ENCODE data around the gene ARHGEF6. TPM values are rescaled to one million over a fixed set of nuclear protein-coding genes. Genes with fewer than 3 reads are reported as not detected.

Gene ARHGEF6
- total RNA-seq, 1 donor from 2014 or later, result 0.98 TPM

DNA sequence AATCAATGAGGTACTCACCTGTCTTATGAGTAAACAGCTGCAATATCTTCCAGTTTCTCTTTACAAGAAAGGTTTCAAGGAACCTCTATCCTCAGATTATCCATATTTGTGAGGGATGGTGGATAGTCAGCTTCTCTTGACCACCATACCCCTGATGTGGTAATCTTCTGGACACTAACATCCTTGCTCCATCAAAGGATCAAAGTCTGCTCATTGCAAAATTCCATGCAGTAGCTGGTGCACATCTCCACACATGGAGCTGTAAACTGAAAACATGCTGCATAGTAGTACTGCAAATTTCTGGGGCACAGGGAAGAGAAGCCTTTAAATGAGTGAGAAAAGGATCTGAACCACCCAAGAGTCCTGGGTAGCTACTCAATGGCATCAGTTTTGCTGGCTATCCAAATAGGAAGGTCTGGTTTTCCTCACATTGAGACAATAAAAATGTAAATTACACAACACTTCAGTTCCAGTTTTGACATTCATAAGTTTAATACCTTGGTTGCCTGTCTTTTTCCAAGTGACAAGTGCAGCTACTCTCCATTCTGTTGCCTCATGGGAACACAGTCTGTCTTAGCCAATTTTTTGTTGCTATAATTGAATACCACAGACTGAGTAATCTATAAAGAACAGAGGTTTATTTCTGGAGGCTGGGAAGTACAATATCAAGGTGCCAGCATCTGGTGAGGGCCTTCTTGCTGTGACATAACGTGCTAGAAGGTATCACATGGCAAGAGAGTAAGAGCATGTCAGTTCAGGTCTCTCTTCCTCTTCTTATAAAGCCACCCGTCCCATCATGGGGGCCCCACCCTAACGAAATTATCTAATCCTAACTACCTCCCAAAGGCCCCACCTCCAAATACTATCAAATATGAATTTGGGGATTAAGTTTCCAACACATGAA is 34.4 kb upstream of the ARHGEF6 start:
- Mint-ChIP-seq H3K27me3 (ENCODE audit: low read depth) (no peaks in the 10 kb centered on the region), H3K4me1 (no peaks in the 10 kb centered on the region), H3K9me3 (peaks cover 17% of the 10 kb centered on the region), H3K27ac (no peak overlapping the region), H3K4me3 (no peak overlapping the region), H3K36me3 (peaks cover 21% of the 10 kb centered on the region)
- no peak for DNase-seq (ENCODE audit: low spot score in 2 of 2, unreplicated experiment in 2 of 2)
- TF ChIP-seq CTCF (IDR thresholded peaks at IDR 0.05; ENCODE audit: unreplicated experiment), result no peak

- no peaks in the 10 kb centered on the region for H3K27me3 Mint-ChIP-seq (ENCODE audit: low read depth)
- peaks cover 9% of the 10 kb centered on the region for H3K36me3 Mint-ChIP-seq
- H3K9me3 Mint-ChIP-seq, result peaks cover 15% of the 10 kb centered on the region
- no peak overlapping the region for H3K27ac Mint-ChIP-seq
- H3K4me1 Mint-ChIP-seq, result no peaks in the 10 kb centered on the region
- H3K4me3 Mint-ChIP-seq, result no peak overlapping the region
- no peak for DNase-seq (ENCODE audit: low spot score in 2 of 2, unreplicated experiment in 2 of 2)
- no peak for TF ChIP-seq CTCF (IDR thresholded peaks at IDR 0.05; ENCODE audit: unreplicated experiment)
Observed at GRCh38 chrX:136812286-136812685, 31.6 kb upstream of the ARHGEF6 start.

GRCh38 chrX:136810493-136810892 is 29.8 kb upstream of the ARHGEF6 start:
- DNase-seq (ENCODE audit: low spot score in 2 of 2, unreplicated experiment in 2 of 2), result no peak
- H3K4me3 Mint-ChIP-seq, result no peak overlapping the region

DNA sequence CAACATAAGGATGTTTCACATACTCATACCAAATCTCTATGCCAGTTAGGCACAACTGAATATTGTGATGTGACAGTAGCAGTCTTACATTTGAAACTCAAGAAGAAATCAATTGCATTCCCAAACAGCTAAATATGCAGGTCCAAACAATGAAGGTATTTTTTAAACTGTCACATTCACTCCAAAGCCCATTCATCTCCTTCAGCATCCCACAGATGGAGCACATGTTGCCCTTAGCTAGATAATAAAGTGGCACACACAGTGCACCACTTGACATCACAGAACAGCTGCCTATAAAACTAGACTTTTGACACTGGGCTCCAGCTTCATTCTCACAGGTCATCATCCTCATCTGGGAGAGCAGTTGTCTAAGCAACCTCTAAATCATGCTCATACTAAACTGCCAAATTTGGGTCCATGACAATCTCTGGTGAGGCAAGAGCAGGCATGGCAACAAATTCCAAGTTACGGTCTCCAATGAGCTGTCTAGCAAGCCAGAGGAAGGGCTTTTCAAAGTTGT is 26.2 kb upstream of the ARHGEF6 start:
- no peak overlapping the region for H3K4me3 Mint-ChIP-seq
- no peaks in the 10 kb centered on the region for H3K27me3 Mint-ChIP-seq (ENCODE audit: low read depth)
- TF ChIP-seq CTCF (IDR thresholded peaks at IDR 0.05; ENCODE audit: unreplicated experiment), result no peak
- H3K4me1 Mint-ChIP-seq, result no peaks in the 10 kb centered on the region
- peaks cover 34% of the 10 kb centered on the region for H3K9me3 Mint-ChIP-seq
- no peak for DNase-seq (ENCODE audit: low spot score in 2 of 2, unreplicated experiment in 2 of 2)
- H3K27ac Mint-ChIP-seq, result no peak overlapping the region
- peaks cover 15% of the 10 kb centered on the region for H3K36me3 Mint-ChIP-seq

More at GRCh38 chrX:136810493-136810892, 29.8 kb upstream of the ARHGEF6 start:
- H3K4me1 Mint-ChIP-seq, result no peaks in the 10 kb centered on the region
- H3K9me3 Mint-ChIP-seq, result peaks cover 13% of the 10 kb centered on the region
- H3K27ac Mint-ChIP-seq, result no peak overlapping the region
- H3K36me3 Mint-ChIP-seq, result peaks cover 5% of the 10 kb centered on the region
- no peak for TF ChIP-seq CTCF (IDR thresholded peaks at IDR 0.05; ENCODE audit: unreplicated experiment)
- H3K27me3 Mint-ChIP-seq (ENCODE audit: low read depth), result no peaks in the 10 kb centered on the region

DNA sequence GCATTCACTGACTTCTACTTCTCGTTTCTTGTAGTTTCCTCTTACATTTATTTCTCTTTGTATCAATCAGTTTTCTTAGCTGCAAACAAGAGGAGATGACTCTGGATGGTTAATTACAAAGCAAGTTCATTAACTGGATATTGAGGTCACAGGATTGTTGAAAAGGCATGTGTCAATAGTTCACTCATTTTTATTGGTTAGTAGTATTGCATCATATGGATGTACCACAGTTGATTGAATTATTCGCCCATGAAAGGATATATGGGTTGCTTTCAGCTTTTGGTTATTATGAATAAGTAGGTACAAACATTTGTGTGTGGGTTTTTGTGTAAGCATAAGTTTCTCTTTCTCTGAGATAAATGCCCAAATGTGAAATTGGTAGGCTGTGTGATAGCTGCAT is 21.8 kb upstream of the ARHGEF6 start:
- H3K9me3 Mint-ChIP-seq, result peaks cover 48% of the 10 kb centered on the region
- DNase-seq (ENCODE audit: low spot score in 2 of 2, unreplicated experiment in 2 of 2), result no peak
- no peak overlapping the region for H3K27ac Mint-ChIP-seq
- H3K36me3 Mint-ChIP-seq, result peaks cover 15% of the 10 kb centered on the region
- no peak for TF ChIP-seq CTCF (IDR thresholded peaks at IDR 0.05; ENCODE audit: unreplicated experiment)
- no peak overlapping the region for H3K4me3 Mint-ChIP-seq
- H3K27me3 Mint-ChIP-seq (ENCODE audit: low read depth), result no peaks in the 10 kb centered on the region
- no peaks in the 10 kb centered on the region for H3K4me1 Mint-ChIP-seq
